ENCODE measurements around the gene KMT2C. TPM values are rescaled to one million over a fixed set of nuclear protein-coding genes. Genes with fewer than 3 reads are reported as not detected.

Gene KMT2C
- total RNA-seq, 2 donors from 2014 or later: 70.0 to 110 TPM

- H3K4me1 ChIP-seq (ENCODE audit: control insufficient read depth in 1 of 2, low read depth in 2 of 2): no peaks in the 10 kb centered on the region
- H3K27ac ChIP-seq: no peak overlapping the region
- no peaks in the 10 kb centered on the region for H3K27me3 ChIP-seq (replicated peaks; ENCODE audit: insufficient read depth)
- no peak for ATAC-seq (ENCODE audit: insufficient number of reproducible peaks, low FRiP score, low read depth)
- peaks cover 36% of the 10 kb centered on the region for H3K36me3 ChIP-seq
- DNase-seq (ENCODE audit: low spot score): no peak
- no peaks in the 10 kb centered on the region for H3K9me3 ChIP-seq
- no peak overlapping the region for H3K4me3 ChIP-seq
- TF ChIP-seq CTCF (IDR thresholded peaks at IDR 0.05): no peak
Measured at GRCh38 chr7:152127229-152127628, 308.6 kb downstream of the KMT2C start.

GRCh38 chr7:152126741-152127140, 309.1 kb downstream of the KMT2C start:
- DNase-seq (ENCODE audit: low spot score): no peak
- no peak for TF ChIP-seq CTCF (IDR thresholded peaks at IDR 0.05)
- Histone ChIP-seq H3K4me3 (no peak overlapping the region), H3K27ac (no peak overlapping the region), H3K36me3 (peaks cover 32% of the 10 kb centered on the region), H3K4me1 (ENCODE audit: control insufficient read depth in 1 of 2, low read depth in 2 of 2) (no peaks in the 10 kb centered on the region), H3K9me3 (no peaks in the 10 kb centered on the region), H3K27me3 (replicated peaks; ENCODE audit: insufficient read depth) (no peaks in the 10 kb centered on the region)
- ATAC-seq (ENCODE audit: insufficient number of reproducible peaks, low FRiP score, low read depth): no peak

GRCh38 chr7:152122540-152122939, 313.3 kb downstream of the KMT2C start:
- H3K4me1 ChIP-seq (ENCODE audit: control insufficient read depth in 1 of 2, low read depth in 2 of 2): no peaks in the 10 kb centered on the region
- no peak for DNase-seq (ENCODE audit: low spot score)
- H3K27ac ChIP-seq: no peak overlapping the region

GRCh38 chr7:152121432-152121831, 314.4 kb downstream of the KMT2C start:
- H3K27me3 ChIP-seq (replicated peaks; ENCODE audit: insufficient read depth): no peaks in the 10 kb centered on the region
- ATAC-seq (ENCODE audit: insufficient number of reproducible peaks, low FRiP score, low read depth) (no peak), DNase-seq (ENCODE audit: low spot score) (no peak)
- H3K9me3 ChIP-seq: no peaks in the 10 kb centered on the region
- H3K4me3 ChIP-seq: no peak overlapping the region
- peaks cover 41% of the 10 kb centered on the region for H3K36me3 ChIP-seq
- H3K27ac ChIP-seq: no peak overlapping the region
- TF ChIP-seq CTCF (IDR thresholded peaks at IDR 0.05): no peak
- no peaks in the 10 kb centered on the region for H3K4me1 ChIP-seq (ENCODE audit: control insufficient read depth in 1 of 2, low read depth in 2 of 2)

More at GRCh38 chr7:152122540-152122939, 313.3 kb downstream of the KMT2C start:
- no peaks in the 10 kb centered on the region for H3K9me3 ChIP-seq
- no peaks in the 10 kb centered on the region for H3K27me3 ChIP-seq (replicated peaks; ENCODE audit: insufficient read depth)
- TF ChIP-seq CTCF (IDR thresholded peaks at IDR 0.05): no peak
- no peak for ATAC-seq (ENCODE audit: insufficient number of reproducible peaks, low FRiP score, low read depth)
- H3K4me3 ChIP-seq: no peak overlapping the region
- H3K36me3 ChIP-seq: peaks cover 45% of the 10 kb centered on the region

GRCh38 chr7:152120776-152121175, 315.0 kb downstream of the KMT2C start:
- H3K4me3 ChIP-seq: no peak overlapping the region
- no peaks in the 10 kb centered on the region for H3K27me3 ChIP-seq (replicated peaks; ENCODE audit: insufficient read depth)
- H3K9me3 ChIP-seq: no peaks in the 10 kb centered on the region
- H3K27ac ChIP-seq: no peak overlapping the region
- ATAC-seq (ENCODE audit: insufficient number of reproducible peaks, low FRiP score, low read depth): no peak
- TF ChIP-seq CTCF (IDR thresholded peaks at IDR 0.05): no peak
- no peak for DNase-seq (ENCODE audit: low spot score)
- H3K4me1 ChIP-seq (ENCODE audit: control insufficient read depth in 1 of 2, low read depth in 2 of 2): no peaks in the 10 kb centered on the region
- H3K36me3 ChIP-seq: peaks cover 41% of the 10 kb centered on the region
